GM06990 (cell line): Measurements from ENCODE around the gene NTM.
A peak's percentile ranks its signal among the peaks of the same experiment; 100 is the strongest.

ENCODE experiments used
- DNase-seq: peaks from one replicate; pipeline ENCODE4 v3.0.0-alpha.2; 2011; ENCODE audit not compliant: insufficient read length; ENCODE audit errors: extremely low read depth
- H3K27me3 ChIP-seq: replicated peaks from 2 replicates; pipeline ENCODE4 v1.6.0; 2011; ENCODE audit warnings: low read length; ENCODE audit not compliant: control insufficient read depth, insufficient read depth
- H3K36me3 ChIP-seq: 2 replicates; pipeline ENCODE4 v1.5.1; 2011; ENCODE audit warnings: low read length; ENCODE audit not compliant: control insufficient read depth, insufficient read depth
- H3K4me3 ChIP-seq: replicated peaks from 2 replicates; pipeline ENCODE4 v1.5.1; 2011; ENCODE audit warnings: low read depth, mild to moderate bottlenecking, control low read depth, low read length
- CTCF ChIP-seq: IDR thresholded peaks from 2 replicates; pipeline ENCODE4 v1.5.1; 2011; ENCODE audit warnings: low read length, control low read depth, mild to moderate bottlenecking, inconsistent platforms; ENCODE audit not compliant: insufficient read depth, poor library complexity, severe bottlenecking

NTM gene

GRCh38 chr11:131561972-131562371 lies 191.6 kb downstream of the NTM start:
- no peak for TF ChIP-seq CTCF
- no peaks in the 10 kb centered on the region; the same call in 1 of the 2 replicates for H3K27me3 ChIP-seq

GRCh38 chr11:131568318-131568717 lies 197.9 kb downstream of the NTM start:
- TF ChIP-seq CTCF, result no peak

More at GRCh38 chr11:131561972-131562371, 191.6 kb downstream of the NTM start:
- no peak overlapping the region for H3K4me3 ChIP-seq
- H3K36me3 ChIP-seq, result no peaks in the 10 kb centered on the region
- no peak for DNase-seq

DNA sequence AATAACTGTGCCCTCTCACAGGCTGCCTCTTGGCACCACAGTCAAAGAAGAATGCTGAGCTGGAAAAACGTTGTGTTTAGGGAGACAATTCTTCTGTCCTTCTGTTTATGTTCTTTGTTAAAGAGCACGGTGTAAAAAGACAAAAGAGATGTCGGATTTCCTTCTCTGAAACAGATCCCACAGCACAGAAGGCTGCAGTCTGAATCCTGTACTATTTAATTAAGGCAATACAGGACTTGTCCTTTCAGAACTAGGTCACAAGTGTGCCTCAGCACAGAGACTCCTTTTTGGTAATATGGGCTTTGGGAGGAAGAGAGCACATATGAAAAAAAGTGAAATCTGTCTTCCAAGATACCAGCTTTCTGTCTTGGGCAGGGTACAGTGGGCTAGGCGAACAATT lies 201.2 kb downstream of the NTM start:
- H3K4me3 ChIP-seq, result no peak overlapping the region
- no peak for TF ChIP-seq CTCF
- H3K27me3 ChIP-seq, result no peaks in the 10 kb centered on the region; the same call in 1 of the 2 replicates
- no peak for DNase-seq
- no peaks in the 10 kb centered on the region for H3K36me3 ChIP-seq

More at GRCh38 chr11:131568318-131568717, 197.9 kb downstream of the NTM start:
- no peak overlapping the region for H3K4me3 ChIP-seq
- no peaks in the 10 kb centered on the region; the same call in 1 of the 2 replicates for H3K27me3 ChIP-seq
- H3K36me3 ChIP-seq, result no peaks in the 10 kb centered on the region
- DNase-seq, result no peak

GRCh38 chr11:131572423-131572822 lies 202.0 kb downstream of the NTM start:
- DNase-seq, result no peak
- Histone ChIP-seq H3K27me3 (no peaks in the 10 kb centered on the region; the same call in 1 of the 2 replicates), H3K36me3 (no peaks in the 10 kb centered on the region), H3K4me3 (no peak overlapping the region)
- TF ChIP-seq CTCF, result no peak

DNA sequence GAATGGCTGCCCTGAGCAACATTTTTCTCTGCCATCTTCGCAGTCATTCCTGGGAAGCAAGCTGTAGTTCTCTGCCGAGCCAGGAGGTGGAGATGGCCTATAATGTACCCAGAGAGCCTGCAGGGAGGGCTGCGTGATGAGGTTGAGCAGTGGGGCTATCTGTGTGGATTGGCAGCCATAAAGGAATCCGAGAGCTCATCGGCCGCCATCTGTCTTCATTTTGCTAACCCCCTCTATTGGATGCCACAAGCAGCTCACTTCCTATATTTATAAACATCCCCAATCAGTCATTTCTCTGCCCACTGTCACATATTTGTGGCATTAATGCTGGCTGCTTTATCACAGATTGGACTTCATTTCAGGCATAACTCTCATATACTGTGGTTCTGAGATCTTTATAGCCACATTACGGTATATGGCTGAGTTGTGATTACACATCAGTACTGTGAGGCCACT lies 209.5 kb downstream of the NTM start:
- H3K27me3 ChIP-seq, result no peaks in the 10 kb centered on the region; the same call in none of the 2 replicates
- no peak for DNase-seq
- TF ChIP-seq CTCF, result peak; percentile 67
- no peaks in the 10 kb centered on the region for H3K36me3 ChIP-seq
- no peak overlapping the region for H3K4me3 ChIP-seq

- DNase-seq, result no peak
- H3K36me3 ChIP-seq, result no peaks in the 10 kb centered on the region
- TF ChIP-seq CTCF, result no peak
- H3K4me3 ChIP-seq, result no peak overlapping the region
- H3K27me3 ChIP-seq, result no peaks in the 10 kb centered on the region; the same call in none of the 2 replicates
These were observed 210.1 kb downstream of the NTM start for GRCh38 chr11:131580476-131580875.
